Chondrocyte (in vitro differentiated cells): Measurements from ENCODE around the gene IWS1. TPM values are rescaled to one million over a fixed set of nuclear protein-coding genes. Genes with fewer than 3 reads are reported as not detected.
"Not testable (repeated sequence)": the region's sequence is repeated elsewhere in the genome, so short reads cannot be mapped to it uniquely, and the experiment has no call there.

Experiments used
- DNase-seq: peaks from one replicate; pipeline ENCODE4 v3.0.0; 2021; ENCODE audit warnings: mixed read lengths, low spot score
- H3K27ac Mint-ChIP-seq: one replicate; pipeline ENCODE4 v1.8.0; 2021; ENCODE audit warnings: mild to moderate bottlenecking, moderate library complexity, mixed read lengths; ENCODE audit not compliant: unreplicated experiment
- H3K27me3 Mint-ChIP-seq: 2 replicates; pipeline ENCODE4 v1.8.0; 2021; ENCODE audit warnings: low read depth, mixed read lengths
- H3K36me3 Mint-ChIP-seq: 2 replicates; pipeline ENCODE4 v1.8.0; 2021; ENCODE audit warnings: low read depth, mixed read lengths
- H3K4me1 Mint-ChIP-seq: 2 replicates; pipeline ENCODE4 v1.8.0; 2021; ENCODE audit warnings: low read depth, mild to moderate bottlenecking, mixed read lengths
- H3K4me3 Mint-ChIP-seq: one replicate; pipeline ENCODE4 v1.8.0; 2021; ENCODE audit warnings: mild to moderate bottlenecking, moderate library complexity, mixed read lengths; ENCODE audit not compliant: unreplicated experiment
- H3K9me3 Mint-ChIP-seq: 2 replicates; pipeline ENCODE4 v1.8.0; 2021; ENCODE audit warnings: low read depth, mixed read lengths
- CTCF ChIP-seq: fragments of 200-600 bp; sonication (generic); IDR thresholded peaks from 2 replicates; pipeline ENCODE4 v1.5.0; 2021; ENCODE audit warnings: antibody characterized with exemption, mild to moderate bottlenecking, moderate library complexity
- total RNA-seq: library from RNA; stranded (reverse); gene quantifications from 3 replicates; pipeline ENCODE4 v1.2.1, GENCODE V29; 2021

Gene IWS1
- total RNA-seq, 1 donor from 2014 or later, result 37.4 TPM

GRCh38 chr2:127573298-127573697 is 47.0 kb upstream of the IWS1 start:
- Mint-ChIP-seq H3K27ac (no peak overlapping the region), H3K9me3 (no peaks in the 10 kb centered on the region), H3K4me1 (peaks cover 64% of the 10 kb centered on the region), H3K36me3 (no peaks in the 10 kb centered on the region), H3K27me3 (no peaks in the 10 kb centered on the region), H3K4me3 (no peak overlapping the region)
- no peak for TF ChIP-seq CTCF
- peak; percentile 29 for DNase-seq

- no peak for DNase-seq
These were observed 46.6 kb upstream of the IWS1 start for GRCh38 chr2:127572841-127573240.

GRCh38 chr2:127572352-127572751 is 46.1 kb upstream of the IWS1 start:
- not testable (repeated sequence) for DNase-seq, H3K27me3 Mint-ChIP-seq, H3K4me3 Mint-ChIP-seq, H3K9me3 Mint-ChIP-seq, H3K36me3 Mint-ChIP-seq
- peaks cover 62% of the 10 kb centered on the region for H3K4me1 Mint-ChIP-seq
- H3K27ac Mint-ChIP-seq, result peak overlapping the region; percentile 37

More at GRCh38 chr2:127572841-127573240, 46.6 kb upstream of the IWS1 start:
- H3K27ac Mint-ChIP-seq, result no peak overlapping the region
- no peak overlapping the region for H3K4me3 Mint-ChIP-seq
- no peaks in the 10 kb centered on the region for H3K27me3 Mint-ChIP-seq
- no peak for TF ChIP-seq CTCF
- H3K36me3 Mint-ChIP-seq, result no peaks in the 10 kb centered on the region
- no peaks in the 10 kb centered on the region for H3K9me3 Mint-ChIP-seq
- peaks cover 65% of the 10 kb centered on the region for H3K4me1 Mint-ChIP-seq

GRCh38 chr2:127570282-127571250 is 44.3 kb upstream of the IWS1 start:
- no peak for TF ChIP-seq CTCF
- peaks cover 44% of the 10 kb centered on the region for H3K4me1 Mint-ChIP-seq
- H3K36me3 Mint-ChIP-seq, result no peaks in the 10 kb centered on the region
- peak; percentile 59 for DNase-seq
- H3K4me3 Mint-ChIP-seq, result no peak overlapping the region
- H3K27ac Mint-ChIP-seq, result no peak overlapping the region
- H3K27me3 Mint-ChIP-seq, result no peaks in the 10 kb centered on the region
- H3K9me3 Mint-ChIP-seq, result no peaks in the 10 kb centered on the region

- Mint-ChIP-seq H3K27me3 (no peaks in the 10 kb centered on the region), H3K36me3 (no peaks in the 10 kb centered on the region), H3K4me1 (peaks cover 38% of the 10 kb centered on the region), H3K9me3 (no peaks in the 10 kb centered on the region), H3K4me3 (no peak overlapping the region), H3K27ac (no peak overlapping the region)
- no peak for TF ChIP-seq CTCF
- DNase-seq, result peak; percentile 60
These were observed 43.4 kb upstream of the IWS1 start for GRCh38 chr2:127569666-127570065.
